ENCODE measurements around the gene MRPS2. TPM values are rescaled to one million over a fixed set of nuclear protein-coding genes. Genes with fewer than 3 reads are reported as not detected.

MRPS2 gene
- total and polyA plus RNA-seq, 2 of the 4 experiments (the other 2 are of a cell fraction): 53.1 to 104 TPM

DNA sequence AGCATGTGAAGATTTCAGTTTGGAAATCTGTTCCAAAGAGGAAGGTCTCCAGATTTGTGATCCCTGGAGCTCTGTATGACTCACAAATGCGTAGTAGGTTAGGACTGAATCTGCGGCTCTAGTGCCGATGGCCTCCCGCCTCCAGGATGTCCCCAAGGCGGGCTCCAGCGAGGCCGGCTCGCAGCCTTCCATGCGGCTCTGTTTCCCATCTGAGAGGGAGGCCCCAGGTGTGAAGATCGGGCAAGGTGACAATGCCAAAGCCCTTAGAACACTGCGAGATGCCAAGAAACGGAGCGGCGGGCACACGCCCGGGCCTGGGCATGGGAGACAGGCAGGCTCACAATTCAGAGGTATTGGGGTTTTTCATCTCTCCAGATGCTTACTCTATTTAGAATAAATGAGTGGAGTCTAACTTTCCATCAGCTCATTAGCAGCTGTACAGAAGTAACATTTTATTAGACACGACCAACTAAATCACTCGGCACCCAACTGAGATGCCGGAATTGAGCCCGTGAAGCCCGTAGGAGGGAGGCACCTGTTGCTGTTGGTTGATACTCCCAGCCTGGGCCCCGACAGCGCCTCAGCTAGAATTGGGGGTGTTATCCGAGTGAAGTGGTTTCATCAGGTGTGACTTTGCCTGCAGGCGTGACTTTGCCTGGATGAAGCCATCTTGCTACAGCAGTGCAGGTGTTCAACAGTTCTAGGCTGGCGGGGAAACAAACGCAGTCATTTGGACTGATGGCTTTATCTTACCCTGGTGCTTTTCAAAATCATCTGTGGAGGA, 7.4 kb upstream of the MRPS2 start:
- Histone ChIP-seq H3K36me3 (ENCODE audit: control insufficient read depth, insufficient read depth, low read length) (peaks cover 4% of the 10 kb centered on the region; the same call in 1 of the 2 replicates), H3K9me3 (ENCODE audit: control insufficient read depth, insufficient read depth, low read length) (no peaks in the 10 kb centered on the region), H4K8ac (ENCODE audit: low read depth in 2 of 2, low read length in 2 of 2) (no peak overlapping the region), H3K18ac (ENCODE audit: low read depth, low read length) (no peak overlapping the region), H3K4me3 (ENCODE audit: insufficient read depth, low read depth, low read length) (no peak overlapping the region), H3K79me1 (ENCODE audit: low read depth in 1 of 2, low read length in 2 of 2) (no peaks in the 10 kb centered on the region), H2BK120ac (ENCODE audit: low read depth, low read length) (no peak overlapping the region), H4K91ac (ENCODE audit: insufficient read depth, low read depth, low read length) (no peak overlapping the region), H3K4ac (ENCODE audit: low read depth, low read length) (no peak overlapping the region), H3K27ac (ENCODE audit: insufficient read depth, low read length) (no peak overlapping the region), H3K4me1 (ENCODE audit: control insufficient read depth, insufficient read depth, low read length) (no peaks in the 10 kb centered on the region; the same call in 1 of the 2 replicates), H3K23ac (ENCODE audit: low read depth, low read length) (no peak overlapping the region), H2AK5ac (ENCODE audit: low read depth, low read length) (no peak overlapping the region), H2BK20ac (ENCODE audit: low read depth, low read length) (no peak overlapping the region), H4K5ac (ENCODE audit: low read depth, low read length) (no peak overlapping the region), H3K56ac (ENCODE audit: extremely low read depth, insufficient read depth, low read length) (no peak overlapping the region), H3K9me1 (ENCODE audit: insufficient read depth, low read length) (no peaks in the 10 kb centered on the region; the same call in 1 of the 2 replicates), H4K20me1 (ENCODE audit: insufficient read depth, low read length) (no peaks in the 10 kb centered on the region), H2AK9ac (replicated peaks; ENCODE audit: low read depth, low read length, poor library complexity) (no peak overlapping the region), H3K27me3 (ENCODE audit: control insufficient read depth, insufficient read depth, low read length) (no peaks in the 10 kb centered on the region), H2BK15ac (ENCODE audit: low read depth, low read length) (no peak overlapping the region), H3K9ac (ENCODE audit: low read depth, low read length) (no peak overlapping the region), H2BK5ac (ENCODE audit: low read depth, low read length, poor library complexity, severe bottlenecking) (no peak overlapping the region), H3K4me2 (ENCODE audit: low read depth, low read length) (no peak overlapping the region), H3K14ac (replicated peaks; ENCODE audit: low read depth, low read length) (no peak overlapping the region), H2AFZ (replicated peaks; ENCODE audit: low read length, poor library complexity) (peak overlapping the region; percentile 51)
- CTCF ChIA-PET: no interaction called here
- DNase-seq (no peak), ATAC-seq (ENCODE audit: low read depth) (no peak)
- in situ Hi-C loops (cut with MboI; ENCODE audit: low sequenced_read_pairs): no loop called here
- no TSS peak for BruUV-seq (replicated peaks)
- POLR2A ChIA-PET (ENCODE audit: unreplicated experiment): no interaction called here
- 90% methylated on average over 2 of the region's 27 CpGs; no CpG with 5 or more reads in 1 of the 2 experiments for WGBS, 2 experiments (ENCODE audit: extremely low coverage in 2 of 2, insufficient read length in 1 of 2)
- TF ChIP-seq POLR2A (IDR thresholded peaks at IDR 0.05; ENCODE audit: low read depth, low read length) (no peak), BHLHE40 (IDR thresholded peaks at IDR 0.05; ENCODE audit: low read depth, low read length) (no peak), RFX5 (IDR thresholded peaks at IDR 0.05; ENCODE audit: low read depth, low read length) (no peak), NFE2L2 (IDR thresholded peaks at IDR 0.05; ENCODE audit: low read depth, low read length) (no peak), FOS (IDR thresholded peaks at IDR 0.05; ENCODE audit: low read depth, low read length) (no peak)
- TF ChIP-seq, protein P1, sequence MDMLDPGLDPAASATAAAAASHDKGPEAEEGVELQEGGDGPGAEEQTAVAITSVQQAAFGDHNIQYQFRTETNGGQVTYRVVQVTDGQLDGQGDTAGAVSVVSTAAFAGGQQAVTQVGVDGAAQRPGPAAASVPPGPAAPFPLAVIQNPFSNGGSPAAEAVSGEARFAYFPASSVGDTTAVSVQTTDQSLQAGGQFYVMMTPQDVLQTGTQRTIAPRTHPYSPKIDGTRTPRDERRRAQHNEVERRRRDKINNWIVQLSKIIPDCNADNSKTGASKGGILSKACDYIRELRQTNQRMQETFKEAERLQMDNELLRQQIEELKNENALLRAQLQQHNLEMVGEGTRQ (IDR thresholded peaks at IDR 0.05; ENCODE audit: low read depth, low read length): no peak
- dilution Hi-C loops (cut with HindIII; ENCODE audit: low sequenced_read_pairs, unreplicated experiment): no loop called here
- intact Hi-C loops (cut with micrococcal nuclease): no loop called here
